ENCODE results near the gene SLC16A4. TPM values are rescaled to one million over a fixed set of nuclear protein-coding genes. Genes with fewer than 3 reads are reported as not detected.
A peak's percentile ranks its signal among the peaks of the same experiment; 100 is the strongest.

SLC16A4 gene
- total and polyA plus RNA-seq, 2 experiments from 2014 or later = 0.94 to 1.6 TPM

DNA sequence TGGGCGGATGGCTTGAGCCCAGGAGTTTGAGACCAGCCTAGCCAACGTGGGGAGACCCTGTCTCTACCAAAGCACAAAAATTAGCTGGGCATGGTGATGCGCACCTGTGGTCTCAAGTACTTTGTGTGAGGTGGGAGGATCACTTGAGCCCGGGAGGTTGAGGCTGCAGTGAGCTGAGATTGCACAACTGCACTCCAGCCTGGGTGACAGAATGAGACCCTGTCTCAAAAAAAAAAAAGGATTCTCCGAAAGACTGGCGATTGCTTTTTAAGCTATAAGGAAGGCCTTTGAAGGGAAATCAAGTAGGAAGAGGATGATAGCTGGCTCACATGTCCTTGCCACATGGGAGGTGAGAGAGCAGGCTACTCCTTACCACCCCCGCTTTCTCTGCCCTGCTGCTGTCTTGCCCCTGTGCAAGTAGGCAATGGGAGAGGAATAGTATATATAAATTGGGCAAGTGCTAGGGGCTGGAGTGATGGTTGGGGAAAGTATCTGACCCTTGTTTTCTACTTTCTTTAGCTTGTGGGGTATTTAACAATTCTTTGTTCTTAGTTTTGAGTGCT, 20.4 kb upstream of the SLC16A4 start:
- Histone ChIP-seq H3K27ac (ENCODE audit: low read depth) (no peak overlapping the region), H3F3A (replicated peaks; ENCODE audit: low read depth) (no peaks in the 10 kb centered on the region), H3K27me3 (ENCODE audit: insufficient read depth) (no peaks in the 10 kb centered on the region), H3K4me2 (no peak overlapping the region), H2AFZ (no peak overlapping the region), H3K9me2 (ENCODE audit: insufficient read depth) (no peaks in the 10 kb centered on the region), H3K4me3 (no peak overlapping the region), H3K36me3 (ENCODE audit: insufficient read depth) (no peaks in the 10 kb centered on the region), H4K20me1 (replicated peaks; ENCODE audit: insufficient read depth) (0 out of 2 replicates have a peak, but pooled peaks cover under 1% of the 10 kb centered on the region), H3K79me2 (replicated peaks; ENCODE audit: insufficient read depth) (peaks cover 11% of the 10 kb centered on the region), H3K4me1 (ENCODE audit: insufficient read depth) (peaks cover 8% of the 10 kb centered on the region)
- ATAC-seq (no peak), DNase-seq (ENCODE audit: low spot score) (no peak)
- H3K36me3 Mint-ChIP-seq (ENCODE audit: low read depth) = no peaks in the 10 kb centered on the region
- peaks cover 9% of the 10 kb centered on the region; the same call in 2 of the 3 replicates for H3K4me1 Mint-ChIP-seq
- TF ChIP-seq STAT1 (IDR thresholded peaks at IDR 0.05; ENCODE audit: unreplicated experiment) (no peak), ZNF331 (CRISPR knock-in tag; IDR thresholded peaks at IDR 0.05; ENCODE audit: low read depth) (no peak), JUNB (IDR thresholded peaks at IDR 0.05; ENCODE audit: unreplicated experiment) (no peak), POLR2AphosphoS5 (IDR thresholded peaks at IDR 0.05; ENCODE audit: low read depth) (no peak), ZNF114 (CRISPR knock-in tag; IDR thresholded peaks at IDR 0.05) (no peak), EZH2 (IDR thresholded peaks at IDR 0.05; ENCODE audit: low read depth, unreplicated experiment) (no peak), EZH2phosphoT487 (IDR thresholded peaks at IDR 0.05; ENCODE audit: unreplicated experiment) (no peak)
- TF ChIP-seq, protein P1, sequence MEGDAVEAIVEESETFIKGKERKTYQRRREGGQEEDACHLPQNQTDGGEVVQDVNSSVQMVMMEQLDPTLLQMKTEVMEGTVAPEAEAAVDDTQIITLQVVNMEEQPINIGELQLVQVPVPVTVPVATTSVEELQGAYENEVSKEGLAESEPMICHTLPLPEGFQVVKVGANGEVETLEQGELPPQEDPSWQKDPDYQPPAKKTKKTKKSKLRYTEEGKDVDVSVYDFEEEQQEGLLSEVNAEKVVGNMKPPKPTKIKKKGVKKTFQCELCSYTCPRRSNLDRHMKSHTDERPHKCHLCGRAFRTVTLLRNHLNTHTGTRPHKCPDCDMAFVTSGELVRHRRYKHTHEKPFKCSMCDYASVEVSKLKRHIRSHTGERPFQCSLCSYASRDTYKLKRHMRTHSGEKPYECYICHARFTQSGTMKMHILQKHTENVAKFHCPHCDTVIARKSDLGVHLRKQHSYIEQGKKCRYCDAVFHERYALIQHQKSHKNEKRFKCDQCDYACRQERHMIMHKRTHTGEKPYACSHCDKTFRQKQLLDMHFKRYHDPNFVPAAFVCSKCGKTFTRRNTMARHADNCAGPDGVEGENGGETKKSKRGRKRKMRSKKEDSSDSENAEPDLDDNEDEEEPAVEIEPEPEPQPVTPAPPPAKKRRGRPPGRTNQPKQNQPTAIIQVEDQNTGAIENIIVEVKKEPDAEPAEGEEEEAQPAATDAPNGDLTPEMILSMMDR (conservative IDR thresholded peaks at IDR 0.05; ENCODE audit: low read depth in 2 of 2) = no peak
- TF ChIP-seq, protein P2, sequence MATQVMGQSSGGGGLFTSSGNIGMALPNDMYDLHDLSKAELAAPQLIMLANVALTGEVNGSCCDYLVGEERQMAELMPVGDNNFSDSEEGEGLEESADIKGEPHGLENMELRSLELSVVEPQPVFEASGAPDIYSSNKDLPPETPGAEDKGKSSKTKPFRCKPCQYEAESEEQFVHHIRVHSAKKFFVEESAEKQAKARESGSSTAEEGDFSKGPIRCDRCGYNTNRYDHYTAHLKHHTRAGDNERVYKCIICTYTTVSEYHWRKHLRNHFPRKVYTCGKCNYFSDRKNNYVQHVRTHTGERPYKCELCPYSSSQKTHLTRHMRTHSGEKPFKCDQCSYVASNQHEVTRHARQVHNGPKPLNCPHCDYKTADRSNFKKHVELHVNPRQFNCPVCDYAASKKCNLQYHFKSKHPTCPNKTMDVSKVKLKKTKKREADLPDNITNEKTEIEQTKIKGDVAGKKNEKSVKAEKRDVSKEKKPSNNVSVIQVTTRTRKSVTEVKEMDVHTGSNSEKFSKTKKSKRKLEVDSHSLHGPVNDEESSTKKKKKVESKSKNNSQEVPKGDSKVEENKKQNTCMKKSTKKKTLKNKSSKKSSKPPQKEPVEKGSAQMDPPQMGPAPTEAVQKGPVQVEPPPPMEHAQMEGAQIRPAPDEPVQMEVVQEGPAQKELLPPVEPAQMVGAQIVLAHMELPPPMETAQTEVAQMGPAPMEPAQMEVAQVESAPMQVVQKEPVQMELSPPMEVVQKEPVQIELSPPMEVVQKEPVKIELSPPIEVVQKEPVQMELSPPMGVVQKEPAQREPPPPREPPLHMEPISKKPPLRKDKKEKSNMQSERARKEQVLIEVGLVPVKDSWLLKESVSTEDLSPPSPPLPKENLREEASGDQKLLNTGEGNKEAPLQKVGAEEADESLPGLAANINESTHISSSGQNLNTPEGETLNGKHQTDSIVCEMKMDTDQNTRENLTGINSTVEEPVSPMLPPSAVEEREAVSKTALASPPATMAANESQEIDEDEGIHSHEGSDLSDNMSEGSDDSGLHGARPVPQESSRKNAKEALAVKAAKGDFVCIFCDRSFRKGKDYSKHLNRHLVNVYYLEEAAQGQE (IDR thresholded peaks at IDR 0.05; ENCODE audit: unreplicated experiment) = no peak
- no peak overlapping the region for H3K27ac Mint-ChIP-seq
- peaks cover 7% of the 10 kb centered on the region for H3K27me3 Mint-ChIP-seq (ENCODE audit: insufficient read depth, low read depth, poor library complexity)
- no peaks in the 10 kb centered on the region; the same call in 2 of the 3 replicates for H3K9me3 Mint-ChIP-seq
- H3K4me3 Mint-ChIP-seq = no peak overlapping the region

DNA sequence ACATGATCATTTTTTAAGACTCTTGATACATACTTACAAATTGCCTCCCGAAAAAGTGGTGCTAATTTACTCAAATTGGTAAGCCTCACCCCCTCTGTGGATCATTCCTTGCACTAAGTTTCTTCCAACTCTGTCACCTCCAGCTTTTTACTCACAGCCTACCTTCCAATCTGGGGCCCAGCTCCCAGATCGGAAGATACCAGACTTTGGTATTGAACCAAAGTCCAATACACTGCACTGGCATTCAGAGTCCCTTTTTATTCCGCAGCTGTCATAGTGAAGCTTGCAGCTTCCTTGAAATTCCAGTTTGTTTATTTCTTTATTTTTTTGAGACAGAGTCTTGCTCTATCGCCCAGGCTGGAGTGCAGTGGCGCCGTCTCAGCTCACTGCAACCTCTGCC, 18.5 kb upstream of the SLC16A4 start:
- Mint-ChIP-seq H3K27ac (no peak overlapping the region), H3K27me3 (ENCODE audit: insufficient read depth, low read depth, poor library complexity) (peaks cover 7% of the 10 kb centered on the region), H3K9me3 (no peaks in the 10 kb centered on the region; the same call in 2 of the 3 replicates), H3K4me1 (peaks cover 6% of the 10 kb centered on the region; the same call in 2 of the 3 replicates), H3K36me3 (ENCODE audit: low read depth) (peaks cover 3% of the 10 kb centered on the region), H3K4me3 (peak overlapping the region; percentile 32; the same call in 1 of the 3 replicates)
- peaks cover 5% of the 10 kb centered on the region; the same call in 1 of the 2 replicates for H3K4me1 ChIP-seq (ENCODE audit: insufficient read depth)
- peaks cover 17% of the 10 kb centered on the region for H3K79me2 ChIP-seq (replicated peaks; ENCODE audit: insufficient read depth)
- no peaks in the 10 kb centered on the region for H3K9me2 ChIP-seq (ENCODE audit: insufficient read depth)
- no peak overlapping the region for H2AFZ ChIP-seq
- H3K4me2 ChIP-seq = no peak overlapping the region
- H3K36me3 ChIP-seq (ENCODE audit: insufficient read depth) = peaks cover 7% of the 10 kb centered on the region; the same call in 1 of the 2 replicates
- 0 out of 2 replicates have a peak, but pooled peaks cover 3% of the 10 kb centered on the region for H4K20me1 ChIP-seq (replicated peaks; ENCODE audit: insufficient read depth)
- no peak overlapping the region for H3K4me3 ChIP-seq
- DNase-seq (ENCODE audit: low spot score) (no peak), ATAC-seq (no peak)
- H3F3A ChIP-seq (replicated peaks; ENCODE audit: low read depth) = no peaks in the 10 kb centered on the region
- no peaks in the 10 kb centered on the region for H3K27me3 ChIP-seq (ENCODE audit: insufficient read depth)
- no peak overlapping the region for H3K27ac ChIP-seq (ENCODE audit: low read depth)
- TF ChIP-seq JUNB (IDR thresholded peaks at IDR 0.05; ENCODE audit: unreplicated experiment) = no peak
- TF ChIP-seq STAT1 (IDR thresholded peaks at IDR 0.05; ENCODE audit: unreplicated experiment) = no peak
- TF ChIP-seq, protein P3, sequence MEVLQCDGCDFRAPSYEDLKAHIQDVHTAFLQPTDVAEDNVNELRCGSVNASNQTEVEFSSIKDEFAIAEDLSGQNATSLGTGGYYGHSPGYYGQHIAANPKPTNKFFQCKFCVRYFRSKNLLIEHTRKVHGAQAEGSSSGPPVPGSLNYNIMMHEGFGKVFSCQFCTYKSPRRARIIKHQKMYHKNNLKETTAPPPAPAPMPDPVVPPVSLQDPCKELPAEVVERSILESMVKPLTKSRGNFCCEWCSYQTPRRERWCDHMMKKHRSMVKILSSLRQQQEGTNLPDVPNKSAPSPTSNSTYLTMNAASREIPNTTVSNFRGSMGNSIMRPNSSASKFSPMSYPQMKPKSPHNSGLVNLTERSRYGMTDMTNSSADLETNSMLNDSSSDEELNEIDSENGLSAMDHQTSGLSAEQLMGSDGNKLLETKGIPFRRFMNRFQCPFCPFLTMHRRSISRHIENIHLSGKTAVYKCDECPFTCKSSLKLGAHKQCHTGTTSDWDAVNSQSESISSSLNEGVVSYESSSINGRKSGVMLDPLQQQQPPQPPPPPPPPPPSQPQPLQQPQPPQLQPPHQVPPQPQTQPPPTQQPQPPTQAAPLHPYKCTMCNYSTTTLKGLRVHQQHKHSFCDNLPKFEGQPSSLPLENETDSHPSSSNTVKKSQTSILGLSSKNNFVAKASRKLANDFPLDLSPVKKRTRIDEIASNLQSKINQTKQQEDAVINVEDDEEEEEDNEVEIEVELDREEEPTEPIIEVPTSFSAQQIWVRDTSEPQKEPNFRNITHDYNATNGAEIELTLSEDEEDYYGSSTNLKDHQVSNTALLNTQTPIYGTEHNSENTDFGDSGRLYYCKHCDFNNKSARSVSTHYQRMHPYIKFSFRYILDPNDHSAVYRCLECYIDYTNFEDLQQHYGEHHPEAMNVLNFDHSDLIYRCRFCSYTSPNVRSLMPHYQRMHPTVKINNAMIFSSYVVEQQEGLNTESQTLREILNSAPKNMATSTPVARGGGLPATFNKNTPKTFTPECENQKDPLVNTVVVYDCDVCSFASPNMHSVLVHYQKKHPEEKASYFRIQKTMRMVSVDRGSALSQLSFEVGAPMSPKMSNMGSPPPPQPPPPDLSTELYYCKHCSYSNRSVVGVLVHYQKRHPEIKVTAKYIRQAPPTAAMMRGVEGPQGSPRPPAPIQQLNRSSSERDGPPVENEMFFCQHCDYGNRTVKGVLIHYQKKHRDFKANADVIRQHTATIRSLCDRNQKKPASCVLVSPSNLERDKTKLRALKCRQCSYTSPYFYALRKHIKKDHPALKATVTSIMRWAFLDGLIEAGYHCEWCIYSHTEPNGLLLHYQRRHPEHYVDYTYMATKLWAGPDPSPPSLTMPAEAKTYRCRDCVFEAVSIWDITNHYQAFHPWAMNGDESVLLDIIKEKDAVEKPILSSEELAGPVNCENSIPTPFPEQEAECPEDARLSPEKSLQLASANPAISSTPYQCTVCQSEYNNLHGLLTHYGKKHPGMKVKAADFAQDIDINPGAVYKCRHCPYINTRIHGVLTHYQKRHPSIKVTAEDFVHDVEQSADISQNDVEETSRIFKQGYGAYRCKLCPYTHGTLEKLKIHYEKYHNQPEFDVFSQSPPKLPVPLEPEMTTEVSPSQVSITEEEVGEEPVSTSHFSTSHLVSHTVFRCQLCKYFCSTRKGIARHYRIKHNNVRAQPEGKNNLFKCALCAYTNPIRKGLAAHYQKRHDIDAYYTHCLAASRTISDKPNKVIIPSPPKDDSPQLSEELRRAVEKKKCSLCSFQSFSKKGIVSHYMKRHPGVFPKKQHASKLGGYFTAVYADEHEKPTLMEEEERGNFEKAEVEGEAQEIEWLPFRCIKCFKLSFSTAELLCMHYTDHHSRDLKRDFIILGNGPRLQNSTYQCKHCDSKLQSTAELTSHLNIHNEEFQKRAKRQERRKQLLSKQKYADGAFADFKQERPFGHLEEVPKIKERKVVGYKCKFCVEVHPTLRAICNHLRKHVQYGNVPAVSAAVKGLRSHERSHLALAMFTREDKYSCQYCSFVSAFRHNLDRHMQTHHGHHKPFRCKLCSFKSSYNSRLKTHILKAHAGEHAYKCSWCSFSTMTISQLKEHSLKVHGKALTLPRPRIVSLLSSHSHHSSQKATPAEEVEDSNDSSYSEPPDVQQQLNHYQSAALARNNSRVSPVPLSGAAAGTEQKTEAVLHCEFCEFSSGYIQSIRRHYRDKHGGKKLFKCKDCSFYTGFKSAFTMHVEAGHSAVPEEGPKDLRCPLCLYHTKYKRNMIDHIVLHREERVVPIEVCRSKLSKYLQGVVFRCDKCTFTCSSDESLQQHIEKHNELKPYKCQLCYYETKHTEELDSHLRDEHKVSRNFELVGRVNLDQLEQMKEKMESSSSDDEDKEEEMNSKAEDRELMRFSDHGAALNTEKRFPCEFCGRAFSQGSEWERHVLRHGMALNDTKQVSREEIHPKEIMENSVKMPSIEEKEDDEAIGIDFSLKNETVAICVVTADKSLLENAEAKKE (CRISPR knock-in tag; IDR thresholded peaks at IDR 0.05) = no peak

Measured in GM23338 (cell line).